Stimulated activated CD8-positive, alpha-beta memory T cell treated with anti-CD3 and anti-CD28 coated beads, Interleukin-7, amount 100 ng/mL, for 24 hours (primary cell): ENCODE measurements around the gene TLE4.
"Not testable (repeated sequence)": the region's sequence is repeated elsewhere in the genome, so short reads cannot be mapped to it uniquely, and the experiment has no call there.

Experiments
- DNase-seq: peaks from one replicate; pipeline ENCODE4 v3.0.0-alpha.2; 2020; ENCODE audit warnings: low read depth

The TLE4 gene

DNA sequence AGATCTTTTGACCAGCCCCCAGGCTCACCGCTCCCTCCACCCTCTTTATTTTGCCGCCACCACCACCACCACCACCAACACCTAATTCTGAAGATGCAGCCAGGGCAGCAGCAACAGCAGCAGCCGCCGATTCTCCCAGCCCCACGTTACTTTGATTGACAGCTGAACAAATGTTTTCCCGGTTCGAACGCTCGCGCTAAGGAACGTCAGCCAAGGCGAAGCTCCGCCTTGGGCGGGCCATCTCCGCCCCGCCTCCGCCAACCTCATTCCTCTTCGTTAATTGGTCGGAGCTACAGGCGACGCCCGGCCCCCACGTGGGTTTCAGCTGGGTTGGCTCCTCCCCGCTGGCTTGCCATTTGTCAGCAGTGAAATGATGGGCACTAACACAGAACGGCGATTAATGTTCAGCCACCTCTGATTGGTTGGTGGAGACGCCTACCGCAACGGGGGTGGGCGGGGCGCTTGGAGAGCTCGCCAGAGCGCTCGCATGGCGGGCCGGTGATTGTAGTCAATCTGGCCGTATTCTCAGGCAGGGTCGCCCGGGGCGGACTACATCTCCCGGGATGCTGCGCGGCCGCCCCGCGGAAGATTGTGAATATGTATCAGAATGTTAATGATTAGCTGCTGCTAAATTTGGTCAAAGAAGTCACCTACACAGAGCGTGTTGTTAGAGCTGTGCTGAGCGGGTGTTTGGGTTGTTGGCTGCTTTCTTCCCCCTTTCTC is at the start of gene TLE4:
Gene TLE4 (plus strand): TSS at position 657 of the 723 bp plus-strand sequence. CDS start 826 bp downstream, outside the sequence.
- peak; percentile 99 for DNase-seq

DNA sequence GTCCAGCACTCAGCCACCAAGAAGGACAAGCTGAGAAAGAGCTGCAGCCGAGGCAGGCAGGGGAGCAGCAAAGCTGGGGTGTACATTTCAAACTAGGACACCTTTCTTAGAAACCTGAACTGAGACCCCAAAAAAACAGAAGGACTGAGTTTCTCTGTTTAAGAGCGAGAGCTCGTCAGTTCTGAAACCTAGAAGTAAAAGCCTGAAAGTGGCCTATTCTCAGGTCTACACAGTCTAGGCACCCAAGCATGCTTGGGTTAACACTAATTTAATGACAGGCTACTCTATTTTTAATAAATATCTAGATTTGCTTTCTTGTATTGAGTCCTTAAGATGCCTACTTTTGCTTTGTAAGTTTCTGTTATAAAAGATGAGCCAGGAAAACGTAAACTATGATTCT is 49.0 kb upstream of the TLE4 start:
- DNase-seq = no peak

DNA sequence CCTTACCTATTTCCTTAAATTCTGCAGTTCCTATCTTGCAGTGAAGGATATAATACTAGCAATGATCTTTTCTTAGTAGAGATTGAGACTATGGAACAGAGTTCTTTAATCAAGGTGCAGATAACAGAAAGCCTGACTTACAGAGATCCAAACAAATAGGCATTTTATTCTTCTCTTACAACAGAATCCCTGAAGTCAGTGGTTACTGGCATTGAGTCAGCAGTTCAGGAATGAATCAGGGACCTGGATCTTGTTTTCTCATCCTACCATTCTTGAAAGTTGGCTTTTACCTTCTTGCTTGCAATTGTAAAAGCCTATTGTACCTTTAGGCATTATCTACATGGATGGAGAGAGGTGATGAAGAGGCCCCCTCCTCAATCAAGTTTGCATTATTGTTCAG is 47.5 kb upstream of the TLE4 start:
- no peak for DNase-seq

DNA sequence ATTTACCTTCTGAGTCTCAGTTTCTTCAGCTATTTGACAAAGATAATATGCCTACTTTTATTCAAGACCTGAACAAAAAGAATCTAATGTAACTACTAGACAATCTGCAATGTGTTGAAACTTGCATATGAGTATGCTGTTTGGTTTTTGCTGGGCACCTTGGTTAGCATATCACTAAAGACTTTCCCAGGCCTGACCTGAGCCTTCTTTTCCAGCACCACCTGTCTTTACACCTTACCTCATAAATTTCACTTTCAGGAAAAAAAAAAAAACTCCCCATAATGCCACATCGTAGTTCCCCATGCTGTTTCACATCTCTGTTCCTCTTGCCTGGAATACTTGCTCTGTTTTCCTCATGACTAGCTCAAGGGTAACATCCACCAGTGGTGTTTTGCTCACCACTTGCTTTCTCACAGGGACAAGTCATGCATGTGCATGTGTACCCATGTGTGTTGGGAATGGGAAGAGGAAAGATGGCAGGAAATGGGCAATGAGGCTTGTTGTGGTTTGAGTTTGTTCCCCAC is 45.6 kb upstream of the TLE4 start:
- DNase-seq = no peak

DNA sequence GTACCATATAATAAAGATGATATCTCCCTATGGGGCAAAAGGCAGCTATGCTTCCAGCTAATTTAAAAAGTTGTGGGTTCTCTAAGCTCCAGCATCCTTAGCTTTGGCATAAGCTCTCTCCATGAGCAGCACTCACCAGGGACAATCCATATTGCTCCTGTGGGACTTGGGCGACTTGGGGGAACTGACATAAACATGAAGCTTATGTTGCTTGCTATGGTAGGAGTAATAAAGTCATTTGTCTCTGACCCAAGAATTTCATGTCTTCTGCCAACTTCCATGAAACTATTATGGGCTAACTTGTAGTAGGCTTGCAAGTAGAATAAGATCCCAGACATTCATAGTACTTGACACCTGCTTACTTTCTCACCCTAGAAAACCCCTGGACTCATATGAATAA is 36.2 kb upstream of the TLE4 start:
- DNase-seq = no peak

DNA sequence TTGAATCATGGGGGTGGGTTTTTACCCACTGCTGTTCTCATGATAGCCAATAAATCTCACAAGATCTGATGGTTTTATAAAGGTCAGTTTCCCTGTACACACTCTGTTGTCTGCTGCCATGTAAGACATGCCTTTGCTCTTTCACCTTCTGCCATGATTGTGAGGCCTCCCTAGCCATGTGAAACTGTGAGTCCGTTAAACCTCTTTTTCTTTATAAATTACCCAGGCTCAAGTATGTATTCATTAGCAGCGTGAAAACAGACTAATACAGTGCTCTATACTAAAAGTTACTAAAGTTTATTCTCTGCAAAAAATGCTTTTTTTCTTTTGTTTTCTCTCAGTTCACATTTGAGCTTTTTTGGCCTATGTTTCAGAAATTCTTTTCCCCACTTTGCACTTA is 33.9 kb upstream of the TLE4 start:
- no peak for DNase-seq

DNA sequence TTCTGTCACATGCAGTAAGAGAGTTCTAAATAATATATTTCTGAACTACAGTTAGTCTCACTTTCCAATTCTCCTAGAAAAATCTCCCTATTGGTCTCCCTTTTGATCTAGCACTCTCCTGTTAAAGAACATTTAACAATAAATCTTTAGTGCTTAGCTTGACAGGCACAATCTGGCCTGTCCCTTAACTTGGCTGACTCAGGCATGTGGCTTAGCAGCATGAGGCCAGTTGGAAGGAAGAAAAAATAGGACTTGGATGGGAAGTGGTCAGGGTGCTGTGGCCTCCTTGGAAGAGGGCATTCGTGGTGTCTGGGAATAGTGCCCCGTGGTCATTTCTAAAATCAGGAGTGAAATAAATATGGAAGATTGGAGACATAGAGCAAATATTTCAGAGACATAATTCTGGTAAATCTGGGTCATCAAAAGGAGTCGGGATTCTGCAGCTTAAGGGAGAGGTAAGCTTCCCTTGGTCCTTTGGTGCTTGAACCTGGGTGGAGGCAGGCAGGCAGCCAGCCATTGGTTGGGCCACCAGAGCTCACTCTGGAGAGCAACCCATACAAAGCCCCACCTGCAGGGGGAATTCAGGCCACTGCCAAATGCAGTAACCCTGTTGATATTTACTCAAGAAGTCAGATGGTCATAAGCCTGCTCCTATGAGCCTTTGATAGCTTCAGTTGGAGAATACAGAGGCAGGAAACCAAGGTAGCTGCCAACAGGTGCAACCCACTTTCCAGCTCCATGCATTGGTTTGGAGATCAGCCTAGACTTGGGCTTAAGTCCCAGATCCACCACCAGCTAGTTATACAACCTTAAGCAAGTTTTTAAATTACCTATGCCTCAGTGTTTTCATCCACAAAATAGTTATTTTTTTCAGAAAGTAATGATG is 28.8 kb upstream of the TLE4 start:
- DNase-seq = no peak

DNA sequence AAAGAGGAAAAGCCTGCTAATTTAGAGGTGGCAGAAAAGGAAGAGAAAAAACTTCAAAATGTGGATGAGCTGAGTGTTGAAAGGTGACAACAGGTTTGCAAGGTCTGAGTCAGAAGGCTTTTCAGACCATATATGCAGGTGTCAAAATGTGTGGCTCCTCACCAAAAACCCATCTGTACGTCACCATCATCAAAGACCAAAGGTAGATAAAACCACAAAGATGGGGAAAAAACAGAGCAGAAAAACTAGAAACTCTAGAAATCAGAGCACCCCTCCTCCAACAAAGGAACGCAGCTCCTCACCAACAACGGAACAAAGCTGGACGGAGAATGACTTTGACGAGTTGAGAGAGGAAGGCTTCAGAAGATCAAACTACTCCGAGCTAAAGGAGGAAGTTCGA is 27.4 kb upstream of the TLE4 start:
- DNase-seq = not testable (repeated sequence)

DNA sequence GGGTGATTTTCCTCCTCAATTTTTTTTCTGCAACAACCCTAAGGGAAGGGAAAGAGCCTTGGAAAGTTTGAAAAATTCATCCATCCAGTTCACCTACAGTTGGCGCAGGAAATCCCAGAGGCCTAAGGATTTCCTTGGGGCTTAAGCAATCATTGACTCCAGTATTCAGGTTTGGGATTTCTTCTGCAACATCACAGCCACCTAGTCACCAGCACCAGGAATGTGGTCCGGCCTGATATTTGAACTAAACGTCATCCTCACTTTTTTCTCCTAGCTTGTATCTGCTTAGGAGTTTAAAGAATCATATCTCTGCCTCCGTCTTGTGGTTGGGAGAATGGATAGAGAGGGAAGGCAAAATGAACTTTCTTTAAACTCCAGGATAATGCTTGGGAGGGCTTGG is 20.2 kb upstream of the TLE4 start:
- no peak for DNase-seq

DNA sequence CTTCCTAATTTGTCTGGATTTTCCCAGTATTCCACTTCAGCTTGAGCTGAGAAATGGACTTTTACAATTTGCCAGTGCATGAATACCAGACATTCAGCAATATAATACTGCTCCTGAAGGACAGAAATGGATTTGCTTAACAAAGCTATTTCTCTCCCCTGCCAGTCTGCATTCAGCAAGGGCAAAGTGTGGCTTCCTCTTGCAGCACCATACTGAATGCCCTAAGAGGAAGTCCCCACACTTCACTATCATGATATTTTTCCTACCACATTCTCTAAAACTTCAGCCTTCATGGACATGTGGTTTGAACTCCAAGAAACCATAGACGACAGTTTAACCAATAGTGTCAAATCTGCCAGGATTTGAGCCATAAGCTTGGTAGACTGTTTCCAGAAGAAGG is 19.8 kb upstream of the TLE4 start:
- no peak for DNase-seq

DNA sequence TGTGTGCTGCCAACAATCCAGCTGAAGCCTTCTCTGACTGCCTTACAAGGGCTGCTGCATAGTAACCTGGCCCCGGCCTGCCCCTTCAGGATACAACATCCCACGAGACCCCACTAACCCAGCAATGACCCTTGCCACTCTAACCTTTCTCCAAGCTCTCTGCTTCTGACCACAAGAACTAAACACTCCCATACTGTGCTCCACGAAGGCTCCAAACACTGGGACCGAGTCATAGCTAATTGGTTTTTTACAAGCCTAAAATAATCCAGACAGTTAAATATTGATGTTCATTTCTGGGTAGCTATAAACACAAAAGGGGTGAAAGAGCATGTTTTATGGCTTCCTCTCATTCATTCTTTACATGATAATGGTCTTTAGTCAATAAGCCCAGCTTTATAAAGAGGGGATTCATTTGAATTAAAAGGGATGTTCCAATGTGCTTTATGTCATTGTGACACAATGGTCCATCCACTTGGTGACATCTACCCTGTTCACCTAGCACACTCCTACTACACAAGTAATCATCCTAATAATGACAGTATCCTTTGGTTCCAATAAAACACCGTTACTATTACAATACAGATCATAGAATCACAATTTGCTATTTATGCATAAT is 16.2 kb upstream of the TLE4 start:
- no peak for DNase-seq

DNA sequence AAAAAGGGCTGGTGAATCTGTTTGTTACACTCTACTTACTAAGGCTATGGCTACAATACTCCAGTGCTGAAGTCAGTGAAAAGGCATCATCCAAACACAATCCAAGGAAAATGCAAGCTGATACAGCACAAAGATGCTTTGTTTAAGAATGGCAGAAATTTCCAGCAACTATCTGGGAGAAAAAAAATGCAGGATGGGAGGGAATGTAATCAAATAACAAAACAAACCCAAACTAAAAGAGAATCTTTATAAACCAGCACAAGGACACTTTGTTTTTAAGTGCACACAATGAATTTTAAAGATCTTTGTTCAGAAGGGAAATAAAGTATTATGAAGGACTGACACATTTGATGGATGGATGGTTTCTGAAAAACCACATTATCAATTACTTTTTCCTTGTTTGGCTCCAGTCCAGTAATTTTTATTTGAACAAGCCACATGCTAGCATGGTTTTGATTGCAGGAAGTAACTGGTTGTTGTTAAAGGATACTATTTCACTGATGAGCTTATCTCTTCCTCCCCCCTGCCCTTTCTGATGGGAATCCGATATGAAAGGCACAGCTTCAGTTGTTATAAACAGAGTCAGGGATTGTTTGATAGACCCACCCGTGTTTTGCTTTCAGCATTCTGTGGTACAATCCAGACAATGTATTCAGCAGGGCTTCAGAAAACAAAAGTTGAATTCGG is 12.1 kb upstream of the TLE4 start:
- no peak for DNase-seq

DNA sequence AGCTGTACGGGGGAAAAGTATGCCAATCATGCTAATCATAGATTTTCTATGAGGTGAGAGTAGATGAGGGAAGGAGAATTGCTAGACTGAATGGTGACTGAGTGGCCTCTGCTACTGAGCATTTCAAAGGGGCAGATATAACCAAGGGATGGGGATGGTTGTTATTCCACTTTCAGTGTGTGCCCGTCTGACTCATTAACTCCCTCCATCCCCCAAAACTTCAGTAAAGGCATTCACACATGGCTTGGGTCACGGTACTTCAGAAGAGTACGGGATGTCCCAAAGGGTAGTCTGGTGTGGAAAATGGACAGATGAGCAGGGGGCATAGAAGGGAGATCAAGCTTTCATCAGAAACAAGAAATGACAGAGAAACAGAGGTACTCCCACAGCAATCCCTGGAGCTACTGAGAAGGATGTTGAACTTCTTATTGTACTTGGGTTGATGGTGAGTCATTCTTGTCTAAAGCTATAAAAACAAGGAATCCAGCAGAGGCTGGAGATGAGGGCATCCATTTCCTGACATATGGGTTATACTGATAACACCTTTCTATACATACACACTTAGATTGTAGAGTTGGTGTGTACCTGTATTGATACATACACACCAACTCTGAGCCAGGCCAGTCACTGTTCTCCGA is 8.9 kb upstream of the TLE4 start:
- no peak for DNase-seq

DNA sequence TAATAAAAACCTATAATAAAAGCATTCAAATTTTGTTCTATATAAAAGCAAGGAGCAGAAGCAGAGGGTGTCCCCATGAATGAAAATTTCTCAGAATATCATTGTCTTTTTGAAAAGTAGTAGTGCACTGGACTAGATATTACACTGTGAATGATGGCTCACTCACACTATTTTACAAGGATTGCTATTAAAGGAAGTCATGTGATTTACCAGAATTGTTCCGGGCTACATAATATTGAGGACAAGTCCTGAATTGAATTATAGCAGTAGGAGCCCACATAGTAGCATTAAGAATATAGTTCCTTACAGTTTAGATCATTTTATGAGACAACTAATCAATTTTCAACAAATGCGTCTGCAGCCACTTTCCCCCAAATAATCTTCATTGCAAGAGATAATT is 7.7 kb upstream of the TLE4 start:
- DNase-seq = no peak

DNA sequence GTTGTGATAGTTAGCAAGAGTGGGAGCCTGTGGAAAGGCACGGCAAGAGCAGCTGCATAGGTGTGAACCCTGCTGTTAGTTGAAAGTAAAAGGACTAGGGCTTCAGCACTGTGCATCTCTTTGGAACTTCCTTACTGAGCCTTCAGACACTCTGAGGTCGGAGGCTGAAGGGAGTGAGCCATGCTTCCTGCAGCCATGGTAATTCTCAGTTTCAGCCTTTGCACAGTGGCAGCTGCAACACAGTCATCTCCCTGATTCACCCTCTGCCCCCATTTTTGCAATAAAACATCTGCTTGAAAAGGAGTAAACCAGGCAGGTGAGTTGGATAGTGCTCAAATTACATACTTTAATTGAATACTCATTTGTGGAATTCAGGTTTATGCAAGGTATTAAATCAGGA is 6.5 kb upstream of the TLE4 start:
- DNase-seq = no peak

DNA sequence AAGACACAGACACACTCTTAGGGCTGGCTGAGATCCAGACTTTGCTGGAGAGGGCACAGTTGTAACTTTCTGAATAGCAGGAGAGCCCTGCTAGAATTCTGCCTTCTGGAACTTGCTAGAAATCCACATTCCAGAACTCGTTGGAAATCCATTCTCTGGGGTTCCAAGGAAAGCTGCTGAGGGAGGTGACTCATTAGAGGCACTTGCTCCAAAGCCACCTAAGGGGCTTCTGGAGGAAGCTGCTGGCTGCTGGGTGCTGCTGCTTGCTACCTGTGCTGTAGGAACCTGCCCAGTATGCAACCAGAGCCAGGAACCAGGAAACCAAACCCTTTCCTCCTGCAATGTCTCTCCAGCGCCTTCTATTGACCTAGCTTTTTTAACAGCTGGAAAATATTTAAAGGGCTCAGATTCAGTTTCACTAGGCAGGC is 4.1 kb upstream of the TLE4 start:
- DNase-seq = no peak

DNA sequence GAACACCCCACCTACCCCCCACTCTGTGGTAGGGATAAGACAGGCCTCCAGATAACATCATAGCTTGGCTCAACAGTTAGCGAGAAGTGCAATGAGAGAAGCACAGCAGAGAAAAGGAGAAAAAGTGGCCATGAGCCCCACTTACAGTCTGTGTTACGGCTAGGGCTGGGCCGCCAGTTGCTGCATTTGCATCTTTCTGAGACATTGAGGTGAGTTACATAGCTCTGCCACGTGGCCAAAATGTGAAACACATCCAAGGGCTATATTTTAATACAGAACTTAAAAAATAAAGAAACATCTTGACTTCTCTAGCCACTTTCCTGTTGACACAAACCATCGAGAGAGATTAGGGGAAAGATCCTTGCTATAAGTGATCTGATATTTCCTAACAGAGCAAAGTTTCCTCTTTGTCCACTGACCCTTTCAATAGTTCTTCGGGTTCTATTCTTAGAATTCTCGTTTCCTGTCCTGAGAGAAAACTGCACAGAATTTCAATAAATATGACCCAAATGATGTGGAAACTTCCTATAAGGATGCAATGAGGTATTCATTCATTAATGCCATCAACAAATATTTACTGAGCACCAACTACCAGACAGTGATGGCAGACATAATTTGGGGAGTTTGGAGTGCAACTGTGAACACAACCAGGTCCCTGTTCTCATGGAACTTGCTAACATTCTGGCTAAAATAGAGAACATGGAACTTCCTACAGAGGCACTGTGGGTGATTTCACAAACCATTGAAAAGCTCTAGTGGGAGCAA is 3.2 kb upstream of the TLE4 start:
- no peak for DNase-seq

DNA sequence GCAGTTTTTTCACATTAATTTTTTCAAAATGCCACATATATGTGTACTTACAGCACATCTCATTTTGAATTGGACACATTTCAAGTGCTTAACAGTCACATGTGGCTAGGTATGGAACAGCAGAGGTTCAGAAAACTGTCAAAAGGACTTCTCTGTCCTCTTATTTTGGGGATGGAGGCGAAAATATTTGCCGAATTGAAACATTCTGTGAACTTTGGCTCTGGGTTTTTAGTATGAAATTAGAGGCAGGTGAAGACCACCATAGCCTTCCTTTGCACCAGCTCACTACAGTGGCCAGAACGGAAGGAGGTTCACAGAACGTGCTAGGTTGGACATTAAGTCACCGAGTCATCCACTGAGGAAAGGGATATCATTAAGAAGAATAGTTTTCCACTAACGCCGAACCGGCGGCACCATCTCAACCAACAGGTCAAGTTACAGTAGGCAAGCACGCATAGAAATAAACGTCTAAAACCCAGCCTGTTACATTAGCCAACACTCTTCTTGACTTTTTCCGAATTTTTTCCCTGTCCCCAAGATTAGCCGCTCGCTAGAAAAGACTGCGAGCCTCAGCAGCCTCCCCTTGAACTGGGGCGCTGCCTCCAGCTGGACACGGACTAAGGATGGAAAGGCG is 1.8 kb upstream of the TLE4 start:
- no peak for DNase-seq

DNA sequence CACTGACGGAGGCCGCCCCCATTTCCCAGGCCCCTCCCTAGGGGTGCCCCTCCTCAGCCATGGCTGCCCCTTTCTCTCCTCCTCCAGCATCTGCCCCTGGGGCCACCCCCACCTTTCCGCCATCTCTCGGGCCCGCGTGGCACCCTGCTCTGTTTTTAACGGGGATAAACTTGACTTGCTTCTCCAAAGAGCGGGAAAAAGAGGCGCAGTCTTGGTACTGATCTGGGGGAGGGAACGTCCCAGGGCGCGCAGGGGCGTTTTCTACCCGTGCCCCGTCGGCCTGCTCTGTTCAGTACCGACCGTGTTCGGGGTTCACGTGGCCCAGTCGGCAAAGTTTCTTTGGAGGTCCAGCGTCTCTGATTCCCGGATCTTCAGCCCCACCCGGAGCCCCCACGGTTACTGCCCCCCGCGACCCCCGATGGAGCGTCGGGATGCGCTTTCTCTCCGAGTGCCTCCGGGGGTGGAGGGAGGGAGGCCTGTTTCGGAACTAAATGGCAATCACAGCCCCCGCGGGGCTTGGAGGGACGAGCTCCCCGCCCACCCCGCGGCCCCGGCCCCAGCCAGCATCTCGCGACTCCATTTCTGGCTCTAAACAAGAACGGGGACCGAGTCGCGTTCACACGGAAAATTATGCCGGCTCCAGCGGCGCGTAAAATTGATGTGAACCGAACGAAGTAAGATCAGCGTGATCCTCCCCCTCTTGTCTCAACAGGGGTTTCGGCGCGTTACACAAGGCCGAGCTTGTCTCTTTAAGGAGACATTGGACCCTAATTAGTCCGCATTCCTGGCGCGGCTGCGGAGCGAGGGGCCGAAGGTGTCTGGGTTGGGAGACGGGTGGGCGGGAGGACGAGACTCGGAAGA is 1.1 kb upstream of the TLE4 start:
- peak; percentile 25 for DNase-seq
